LNCAP (cell line): ENCODE results near the gene TKFC.

Source experiments
- TF ChIP-seq, protein P1 (sequence below): fragments of 450-650 bp; IDR thresholded peaks from 2 replicates; pipeline ENCODE4 v1.5.1; 2017; ENCODE audit warnings: mild to moderate bottlenecking

Gene TKFC

GRCh38 chr11:61342207-61342803 is 9.3 kb downstream of the TKFC start:
- TF ChIP-seq, protein P1, sequence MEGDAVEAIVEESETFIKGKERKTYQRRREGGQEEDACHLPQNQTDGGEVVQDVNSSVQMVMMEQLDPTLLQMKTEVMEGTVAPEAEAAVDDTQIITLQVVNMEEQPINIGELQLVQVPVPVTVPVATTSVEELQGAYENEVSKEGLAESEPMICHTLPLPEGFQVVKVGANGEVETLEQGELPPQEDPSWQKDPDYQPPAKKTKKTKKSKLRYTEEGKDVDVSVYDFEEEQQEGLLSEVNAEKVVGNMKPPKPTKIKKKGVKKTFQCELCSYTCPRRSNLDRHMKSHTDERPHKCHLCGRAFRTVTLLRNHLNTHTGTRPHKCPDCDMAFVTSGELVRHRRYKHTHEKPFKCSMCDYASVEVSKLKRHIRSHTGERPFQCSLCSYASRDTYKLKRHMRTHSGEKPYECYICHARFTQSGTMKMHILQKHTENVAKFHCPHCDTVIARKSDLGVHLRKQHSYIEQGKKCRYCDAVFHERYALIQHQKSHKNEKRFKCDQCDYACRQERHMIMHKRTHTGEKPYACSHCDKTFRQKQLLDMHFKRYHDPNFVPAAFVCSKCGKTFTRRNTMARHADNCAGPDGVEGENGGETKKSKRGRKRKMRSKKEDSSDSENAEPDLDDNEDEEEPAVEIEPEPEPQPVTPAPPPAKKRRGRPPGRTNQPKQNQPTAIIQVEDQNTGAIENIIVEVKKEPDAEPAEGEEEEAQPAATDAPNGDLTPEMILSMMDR = no peak

- TF ChIP-seq, protein P1 = no peak
Measured at GRCh38 chr11:61343792-61344745, 11.0 kb downstream of the TKFC start.

- TF ChIP-seq, protein P1 = no peak
Measured at GRCh38 chr11:61345170-61345610, 12.2 kb downstream of the TKFC start.

DNA sequence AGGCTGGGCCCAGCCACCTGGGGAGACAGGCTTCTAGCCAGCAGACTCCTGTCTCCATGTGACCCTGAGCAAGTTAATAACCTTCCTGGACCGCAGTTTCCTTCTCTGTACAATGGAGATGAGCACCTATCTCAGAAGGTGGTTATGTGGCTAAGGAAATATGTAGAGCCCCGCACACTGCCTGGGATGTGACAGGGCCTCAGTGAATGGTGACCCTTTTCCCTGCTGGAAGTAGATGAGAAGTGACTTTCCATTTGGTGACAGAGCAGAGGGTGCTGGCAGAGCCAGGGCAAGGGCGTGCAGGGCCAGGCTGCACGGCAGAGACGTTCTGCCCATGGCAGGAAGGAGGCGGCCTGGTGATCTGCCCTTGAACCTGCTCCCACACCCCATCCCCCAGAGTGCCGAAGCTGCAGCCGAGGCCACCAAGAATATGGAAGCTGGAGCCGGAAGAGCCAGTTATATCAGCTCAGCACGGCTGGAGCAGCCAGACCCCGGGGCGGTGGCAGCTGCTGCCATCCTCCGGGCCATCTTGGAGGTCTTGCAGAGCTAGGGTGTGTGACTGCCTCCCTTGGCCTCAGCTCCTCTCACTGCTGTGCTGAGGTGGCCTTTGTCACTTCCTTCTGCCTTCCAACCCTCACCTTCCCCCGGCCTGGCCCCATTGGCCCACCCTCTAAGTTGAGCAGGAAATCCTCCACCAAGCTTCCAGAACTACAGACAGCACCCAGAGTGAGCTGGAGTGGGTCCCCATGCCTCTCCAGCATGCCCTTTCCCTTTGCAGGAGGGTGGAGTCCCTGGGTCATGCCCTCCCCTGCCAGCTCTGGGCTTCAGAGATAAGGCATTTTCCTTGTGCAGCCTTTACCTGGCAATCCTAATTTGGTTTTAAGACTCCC is 13.2 kb downstream of the TKFC start:
- TF ChIP-seq, protein P1 = no peak

GRCh38 chr11:61347916-61348461 is 15.0 kb downstream of the TKFC start:
- TF ChIP-seq, protein P1 = no peak

- TF ChIP-seq, protein P1 = no peak
Measured at GRCh38 chr11:61349189-61349751, 16.2 kb downstream of the TKFC start.
